CD4-positive, alpha-beta T cell treated with Interleukin-4 for 1 hour (primary cell): ENCODE results near the gene PIGU.

Experiments used
- DNase-seq, 2 donors: peaks; one replicate each; pipeline ENCODE4 v3.0.0-alpha.2; 2020 to 2022

PIGU gene

DNA sequence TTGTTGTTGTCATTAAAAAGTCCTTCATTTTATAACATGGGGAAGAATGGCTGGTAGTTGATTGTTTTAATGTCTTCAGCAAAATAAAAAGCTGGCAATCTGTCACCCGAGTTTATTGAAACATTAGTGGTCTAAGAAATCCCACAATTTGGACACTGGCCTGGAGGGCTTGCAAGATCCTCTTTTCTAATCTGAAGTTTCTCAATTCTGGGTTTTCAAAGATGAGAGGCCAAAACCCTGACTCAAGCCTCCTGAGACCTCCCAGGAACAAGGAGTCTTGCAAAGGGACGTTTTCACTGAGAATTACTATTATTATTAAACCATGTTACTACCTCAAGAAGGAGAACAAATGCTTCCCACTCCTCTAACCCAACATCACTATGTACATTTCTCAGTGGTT is 98.9 kb downstream of the PIGU start:
- DNase-seq: no peak

DNA sequence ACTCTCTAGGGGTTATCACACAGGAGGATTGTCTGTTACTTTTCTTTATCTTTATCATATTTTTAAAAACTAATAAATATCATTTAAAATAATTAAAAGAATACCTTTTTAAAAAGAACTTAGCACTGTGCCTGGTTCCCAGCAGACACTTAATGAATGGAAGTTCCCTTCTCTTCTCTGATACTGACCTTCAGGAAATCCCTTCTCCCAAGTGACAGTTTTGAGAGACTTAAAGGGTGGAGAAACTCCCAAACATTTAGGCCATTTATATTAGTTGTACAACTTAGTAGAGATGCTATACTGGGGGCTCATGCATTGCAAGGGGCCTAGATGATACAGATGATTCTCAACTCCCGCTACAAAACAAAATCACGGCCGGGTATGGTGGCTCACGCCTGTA is 99.8 kb downstream of the PIGU start:
- DNase-seq: no peak

DNA sequence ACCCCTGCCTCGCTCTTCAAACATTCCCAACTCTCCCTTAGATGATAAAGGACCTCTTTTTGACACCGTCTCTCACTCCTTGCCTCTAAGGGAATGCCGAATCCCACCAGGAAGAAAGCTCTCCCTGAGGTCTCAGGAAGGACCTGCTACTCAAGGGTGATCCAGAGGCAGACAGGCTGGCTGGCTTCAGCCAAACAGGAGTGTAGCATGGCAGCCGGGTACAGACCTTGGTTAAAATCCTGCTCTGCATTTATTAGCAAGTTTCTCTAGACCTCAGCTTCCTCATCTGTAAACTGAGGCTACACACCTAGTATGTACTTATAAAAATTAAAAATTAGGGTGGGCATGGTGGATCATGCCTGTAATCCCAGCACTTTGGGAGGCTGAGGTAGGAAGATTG is 101.1 kb downstream of the PIGU start:
- no peak for DNase-seq

- DNase-seq: no peak
Observed at GRCh38 chr20:34575271-34575670, 101.6 kb downstream of the PIGU start.

- DNase-seq: no peak
Observed at GRCh38 chr20:34574861-34575260, 102.0 kb downstream of the PIGU start.

DNA sequence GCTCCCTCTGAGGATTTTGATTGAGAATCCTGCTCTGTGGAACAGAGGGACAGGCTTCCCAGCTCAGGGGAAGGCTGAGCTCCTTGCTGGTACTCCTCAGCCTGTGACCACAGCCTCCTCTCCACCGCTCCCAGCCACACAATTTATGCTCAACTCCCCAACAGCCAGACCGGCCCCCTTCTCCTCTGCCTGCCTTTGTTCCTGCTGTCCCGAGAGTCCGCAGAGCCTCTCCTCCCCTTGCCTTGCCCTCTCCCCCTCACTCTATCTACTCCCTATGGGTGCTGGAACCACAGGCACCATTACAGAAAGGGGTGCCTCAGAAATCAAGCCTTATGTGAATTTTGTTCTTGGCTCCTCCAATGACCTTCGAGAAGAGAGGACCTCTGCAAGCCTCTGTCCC is 102.5 kb downstream of the PIGU start:
- no peak for DNase-seq

GRCh38 chr20:34573541-34574300 is 103.2 kb downstream of the PIGU start:
- no peak for DNase-seq

GRCh38 chr20:34571753-34572152 is 105.1 kb downstream of the PIGU start:
- no peak for DNase-seq

DNA sequence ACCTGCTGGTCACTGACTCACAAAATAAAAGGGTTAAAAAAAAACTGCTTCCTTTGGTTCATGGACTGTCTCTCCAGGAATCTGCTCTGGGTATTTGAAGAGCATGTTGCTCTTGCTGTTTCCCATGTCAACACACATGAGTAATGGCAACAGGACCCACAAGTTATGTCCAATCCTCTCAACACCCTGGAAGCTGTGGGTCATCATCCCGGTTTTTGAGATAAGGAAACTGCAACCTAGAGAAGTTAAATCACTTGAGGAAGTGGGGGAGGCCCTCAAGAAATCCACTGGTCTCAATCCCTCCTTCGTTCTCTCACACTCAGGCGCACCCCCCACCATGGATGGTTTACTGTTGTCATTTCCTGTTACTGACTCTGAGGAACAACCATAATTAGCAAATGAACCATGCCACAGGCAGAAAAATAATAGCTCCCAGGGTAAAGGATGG is 106.0 kb downstream of the PIGU start:
- DNase-seq: no peak

GRCh38 chr20:34569598-34569997 is 107.3 kb downstream of the PIGU start:
- DNase-seq: no peak

GRCh38 chr20:34567892-34568865 is 108.7 kb downstream of the PIGU start:
- no peak for DNase-seq

DNA sequence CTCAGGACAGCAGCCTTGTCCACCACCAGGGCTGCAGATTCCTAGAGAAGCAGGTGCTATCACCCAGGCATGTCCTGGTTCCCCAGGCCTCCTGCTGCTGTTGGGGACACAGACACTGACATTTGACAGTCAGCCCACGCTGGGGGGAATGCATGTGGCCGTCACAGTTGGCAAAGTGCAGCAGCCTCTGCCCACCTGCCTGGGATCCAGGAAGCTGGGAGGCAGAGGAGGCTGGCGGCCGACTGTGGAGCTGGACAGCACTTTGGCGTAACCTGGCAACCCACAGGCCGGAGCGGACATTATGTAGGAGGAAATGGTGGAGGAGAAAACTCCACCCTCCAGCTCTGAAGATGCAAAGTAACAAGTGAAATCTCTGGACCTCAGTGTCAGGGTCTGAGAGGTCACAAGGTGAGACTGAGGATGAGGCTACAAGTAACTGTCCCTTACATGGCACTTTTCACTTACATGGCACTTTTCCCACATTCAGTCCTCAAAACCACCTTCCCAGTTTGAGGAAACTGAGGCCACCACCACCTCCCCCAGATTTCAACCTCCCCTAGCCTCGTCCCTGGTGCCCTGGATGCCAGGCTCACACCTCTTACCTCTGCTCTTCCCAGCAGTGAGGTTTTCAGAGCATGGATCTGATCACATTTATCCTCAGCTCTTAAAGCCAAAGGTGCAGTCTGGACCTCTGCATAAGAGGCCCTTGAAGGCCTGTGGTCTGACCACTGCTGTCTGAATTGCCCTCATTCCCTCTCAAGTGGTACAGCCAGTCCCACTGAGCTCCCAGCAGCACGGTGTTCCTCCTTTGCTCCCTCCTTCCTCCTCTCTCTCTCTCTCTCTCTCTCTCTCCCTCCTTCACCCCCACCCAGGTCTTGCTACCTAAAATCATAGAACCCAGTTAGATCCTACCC is 109.7 kb downstream of the PIGU start:
- no peak for DNase-seq

- DNase-seq: no peak
Observed at GRCh38 chr20:34564833-34565232, 112.1 kb downstream of the PIGU start.

DNA sequence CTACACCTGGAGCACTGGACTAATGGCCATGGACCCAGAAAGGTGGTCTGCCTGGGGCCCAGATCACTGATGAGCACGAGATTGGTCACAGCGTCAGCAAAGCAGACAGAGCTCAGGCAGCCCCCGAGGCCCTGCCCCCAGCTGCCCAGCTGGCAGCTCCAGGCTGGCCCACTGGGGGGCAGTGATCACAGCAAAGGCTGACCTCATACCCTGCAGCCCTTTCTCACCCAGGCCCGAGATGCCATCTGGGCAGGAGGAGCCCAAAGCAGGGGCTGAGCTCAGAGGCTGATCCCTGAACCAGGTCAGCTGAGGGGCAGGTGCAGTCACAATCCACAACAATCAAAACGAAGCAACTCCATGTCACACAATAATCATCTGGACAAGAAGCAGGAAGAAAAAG is 114.3 kb downstream of the PIGU start:
- DNase-seq: peak in 1 of 2 donors; percentile 24

- DNase-seq: no peak
Observed at GRCh38 chr20:34561661-34562060, 115.2 kb downstream of the PIGU start.

DNA sequence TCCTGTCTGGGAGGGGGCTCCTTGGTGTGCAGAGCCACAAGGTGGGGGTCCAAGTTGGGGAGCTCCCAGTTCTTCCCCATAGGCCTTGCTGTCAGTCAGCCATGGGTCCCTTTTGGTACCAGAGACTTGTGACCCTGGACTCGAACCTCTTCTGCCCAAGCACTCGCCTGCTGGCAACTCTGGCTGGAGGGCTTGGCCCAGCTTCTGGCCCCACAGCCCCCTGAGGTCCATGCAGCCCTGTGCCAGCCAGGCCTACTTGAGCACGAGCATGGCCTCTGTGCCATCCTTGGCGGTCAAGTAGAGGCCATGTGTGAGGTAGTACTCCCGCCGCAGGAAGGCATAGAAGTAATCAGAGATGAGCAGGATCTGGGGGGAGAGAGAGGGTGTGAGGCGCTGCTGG is 116.3 kb downstream of the PIGU start:
- no peak for DNase-seq

GRCh38 chr20:34560141-34560523 is 116.8 kb downstream of the PIGU start:
- no peak for DNase-seq

DNA sequence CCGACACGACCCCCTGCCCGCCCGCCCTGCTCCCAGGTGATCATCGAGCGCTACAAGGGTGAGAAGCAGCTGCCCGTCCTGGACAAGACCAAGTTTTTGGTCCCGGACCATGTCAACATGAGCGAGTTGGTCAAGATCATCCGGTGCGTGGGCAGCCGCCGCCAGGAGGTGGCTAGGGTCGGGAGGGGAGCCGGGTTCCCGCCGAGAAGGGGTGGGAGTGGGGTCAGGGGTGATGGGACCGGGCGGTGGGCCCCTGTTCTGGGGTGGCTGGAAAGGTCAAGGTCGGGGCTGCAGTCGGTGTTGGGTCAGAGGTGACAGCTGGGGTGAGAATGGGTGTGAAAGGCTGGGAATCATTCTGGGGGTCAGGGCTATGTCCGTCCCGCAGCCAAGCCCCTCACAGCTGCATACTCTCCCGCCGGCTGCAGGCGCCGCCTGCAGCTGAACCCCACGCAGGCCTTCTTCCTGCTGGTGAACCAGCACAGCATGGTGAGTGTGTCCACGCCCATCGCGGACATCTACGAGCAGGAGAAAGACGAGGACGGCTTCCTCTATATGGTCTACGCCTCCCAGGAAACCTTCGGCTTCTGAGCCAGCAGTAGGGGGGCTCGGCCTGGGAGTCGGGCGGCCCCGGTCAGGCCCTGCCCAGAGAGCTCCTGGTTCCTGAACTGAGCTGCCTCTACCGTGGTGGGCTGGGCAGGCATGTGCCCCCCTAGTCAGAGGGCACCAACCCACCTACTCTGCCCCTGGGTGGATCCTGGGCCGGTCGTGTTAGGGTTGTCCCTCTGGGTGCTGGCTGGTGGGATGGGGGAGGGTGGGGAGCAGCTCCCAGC is 117.4 kb downstream of the PIGU start:
- no peak for DNase-seq

GRCh38 chr20:34558320-34559218 is 118.3 kb downstream of the PIGU start, which contains the start of gene MAP1LC3A:
TSS of gene MAP1LC3A (plus strand) at chr20:34558718. CDS start at chr20:34558869, 151 bp downstream.
- peak; percentile 96 for DNase-seq

DNA sequence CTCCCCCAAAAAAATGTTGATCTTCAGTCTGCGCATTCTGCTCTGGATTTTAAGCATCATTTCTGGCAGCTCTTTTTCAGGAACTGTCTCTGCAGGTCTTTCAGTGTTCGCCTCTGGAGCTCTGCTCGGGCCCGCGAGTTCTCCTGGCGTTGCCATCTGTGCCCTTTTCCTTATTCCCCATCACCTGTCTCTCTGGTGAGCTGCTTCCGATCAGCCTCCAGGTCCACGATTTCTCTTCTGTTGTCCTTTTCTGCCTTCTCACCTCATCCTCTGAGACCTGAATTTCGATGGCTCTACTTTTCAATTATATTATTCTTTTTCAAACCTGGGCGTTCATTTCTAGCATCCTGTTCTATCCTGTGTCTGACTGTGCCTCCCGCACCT is 119.0 kb downstream of the PIGU start:
- DNase-seq: no peak

DNA sequence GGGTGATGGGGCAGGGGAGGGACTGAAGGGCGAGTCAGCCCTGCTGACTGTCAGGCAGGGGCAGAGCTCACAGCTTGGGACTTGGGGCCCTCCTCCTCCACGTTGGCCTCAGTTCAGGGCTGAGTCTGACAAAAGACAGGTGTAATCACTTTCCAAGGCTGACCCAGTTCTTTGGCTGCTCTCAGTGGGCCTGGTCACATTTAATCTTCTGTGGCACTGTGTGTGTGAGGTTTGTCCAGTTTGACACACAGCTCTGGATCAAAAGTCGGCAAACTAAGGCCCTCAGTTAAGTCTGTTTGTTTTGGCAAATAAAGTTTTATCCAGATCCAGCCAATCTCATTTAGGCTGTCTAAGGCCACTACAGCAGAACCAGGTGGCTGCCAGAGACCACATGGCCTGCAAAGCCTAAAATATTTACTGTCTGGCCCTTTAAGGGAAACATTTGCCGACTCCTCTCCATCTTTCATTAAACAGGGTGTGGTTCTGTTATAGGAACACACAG is 123.5 kb downstream of the PIGU start:
- no peak for DNase-seq
